Measurements from ENCODE around the gene FAF1.

DNA sequence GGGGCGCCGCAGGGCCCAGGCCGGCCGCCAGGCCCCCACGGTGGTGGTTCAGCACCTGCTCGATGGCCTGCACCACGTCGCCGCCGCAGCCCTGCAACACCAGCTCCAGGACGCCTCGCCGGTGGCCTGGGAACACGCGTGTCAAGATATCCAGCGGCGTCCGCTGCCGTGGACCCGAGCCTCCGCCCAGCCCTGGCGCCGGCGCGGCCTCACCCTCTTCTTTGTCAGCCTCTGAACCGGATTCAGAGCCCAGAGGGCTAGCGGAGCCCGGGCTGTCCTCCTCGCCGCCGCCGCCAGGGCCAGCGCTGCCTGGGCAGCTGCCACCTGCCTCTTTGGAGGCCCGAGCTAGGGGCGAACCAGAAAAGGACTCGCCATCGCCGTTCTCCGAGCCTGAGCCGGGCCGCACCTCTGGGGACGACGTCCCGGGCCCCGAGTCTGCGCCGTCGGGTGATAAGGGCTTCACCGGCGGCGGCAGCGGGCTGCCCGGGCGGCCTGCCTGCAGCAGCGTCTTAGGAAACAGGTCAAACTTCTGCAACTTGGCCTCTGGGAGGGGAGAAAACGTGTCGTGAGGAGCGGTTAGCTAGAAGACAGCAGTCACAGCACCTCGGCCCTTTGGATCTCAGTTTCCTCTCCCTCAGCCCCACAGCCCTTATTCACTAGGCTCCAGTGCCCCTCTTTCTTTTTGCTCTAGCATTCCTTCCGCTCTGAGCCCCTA, 540.7 kb downstream of the FAF1 start:
- TF ChIP-seq, protein P1, sequence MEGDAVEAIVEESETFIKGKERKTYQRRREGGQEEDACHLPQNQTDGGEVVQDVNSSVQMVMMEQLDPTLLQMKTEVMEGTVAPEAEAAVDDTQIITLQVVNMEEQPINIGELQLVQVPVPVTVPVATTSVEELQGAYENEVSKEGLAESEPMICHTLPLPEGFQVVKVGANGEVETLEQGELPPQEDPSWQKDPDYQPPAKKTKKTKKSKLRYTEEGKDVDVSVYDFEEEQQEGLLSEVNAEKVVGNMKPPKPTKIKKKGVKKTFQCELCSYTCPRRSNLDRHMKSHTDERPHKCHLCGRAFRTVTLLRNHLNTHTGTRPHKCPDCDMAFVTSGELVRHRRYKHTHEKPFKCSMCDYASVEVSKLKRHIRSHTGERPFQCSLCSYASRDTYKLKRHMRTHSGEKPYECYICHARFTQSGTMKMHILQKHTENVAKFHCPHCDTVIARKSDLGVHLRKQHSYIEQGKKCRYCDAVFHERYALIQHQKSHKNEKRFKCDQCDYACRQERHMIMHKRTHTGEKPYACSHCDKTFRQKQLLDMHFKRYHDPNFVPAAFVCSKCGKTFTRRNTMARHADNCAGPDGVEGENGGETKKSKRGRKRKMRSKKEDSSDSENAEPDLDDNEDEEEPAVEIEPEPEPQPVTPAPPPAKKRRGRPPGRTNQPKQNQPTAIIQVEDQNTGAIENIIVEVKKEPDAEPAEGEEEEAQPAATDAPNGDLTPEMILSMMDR (IDR thresholded peaks at IDR 0.05; ENCODE audit: insufficient read depth, low read length, poor library complexity, severe bottlenecking) = no peak
- no peak for TF ChIP-seq EZH2phosphoT487 (conservative IDR thresholded peaks at IDR 0.05; ENCODE audit: low read length)
